Neural crest cell (in vitro differentiated cells): ENCODE measurements around the gene PRKG2. TPM values are rescaled to one million over a fixed set of nuclear protein-coding genes. Genes with fewer than 3 reads are reported as not detected.

ENCODE experiments used
- DNase-seq: peaks from one replicate; pipeline ENCODE4 v3.0.0; 2021; ENCODE audit warnings: low read depth, mixed read lengths, low spot score
- H3K27ac Mint-ChIP-seq: one replicate; pipeline ENCODE4 v1.8.0; 2021; ENCODE audit warnings: mild to moderate bottlenecking, mixed read lengths; ENCODE audit not compliant: unreplicated experiment
- H3K27me3 Mint-ChIP-seq: 2 replicates; pipeline ENCODE4 v1.8.0; 2021; ENCODE audit warnings: low read depth, mild to moderate bottlenecking, mixed read lengths
- H3K36me3 Mint-ChIP-seq: 2 replicates; pipeline ENCODE4 v1.8.0; 2021; ENCODE audit warnings: low read depth, mild to moderate bottlenecking, mixed read lengths
- H3K4me1 Mint-ChIP-seq: 2 replicates; pipeline ENCODE4 v1.8.0; 2021; ENCODE audit warnings: mixed read lengths
- H3K4me3 Mint-ChIP-seq: one replicate; pipeline ENCODE4 v1.8.0; 2021; ENCODE audit warnings: mild to moderate bottlenecking, mixed read lengths
- H3K9me3 Mint-ChIP-seq: 2 replicates; pipeline ENCODE4 v1.8.0; 2021; ENCODE audit warnings: mixed read lengths
- CTCF ChIP-seq: fragments of 200-600 bp; sonication (generic); conservative IDR thresholded peaks from 2 replicates; pipeline ENCODE4 v1.5.0; 2021; ENCODE audit warnings: antibody characterized with exemption, mild to moderate bottlenecking
- total RNA-seq: library from RNA; stranded (reverse); gene quantifications from 2 replicates; pipeline ENCODE4 v1.2.1, GENCODE V29; 2021

PRKG2 gene
- total RNA-seq, 1 donor from 2014 or later = 0.77 TPM

GRCh38 chr4:81049330-81049729 is 165.7 kb downstream of the PRKG2 start:
- Mint-ChIP-seq H3K4me3 (no peak overlapping the region), H3K36me3 (no peaks in the 10 kb centered on the region), H3K27me3 (peaks cover 85% of the 10 kb centered on the region), H3K27ac (no peak overlapping the region), H3K9me3 (no peaks in the 10 kb centered on the region), H3K4me1 (no peaks in the 10 kb centered on the region)
- TF ChIP-seq CTCF = no peak
- DNase-seq = no peak

- Mint-ChIP-seq H3K36me3 (no peaks in the 10 kb centered on the region), H3K27me3 (peaks cover 93% of the 10 kb centered on the region), H3K4me3 (no peak overlapping the region), H3K9me3 (no peaks in the 10 kb centered on the region), H3K4me1 (no peaks in the 10 kb centered on the region), H3K27ac (no peak overlapping the region)
- DNase-seq = no peak
- no peak for TF ChIP-seq CTCF
These were observed 172.2 kb downstream of the PRKG2 start for GRCh38 chr4:81042578-81043365.

GRCh38 chr4:81040012-81040659 is 174.9 kb downstream of the PRKG2 start:
- no peak for DNase-seq
- TF ChIP-seq CTCF = peak; percentile 83
- Mint-ChIP-seq H3K36me3 (no peaks in the 10 kb centered on the region), H3K27me3 (peaks cover 88% of the 10 kb centered on the region), H3K4me1 (no peaks in the 10 kb centered on the region), H3K9me3 (no peaks in the 10 kb centered on the region), H3K27ac (no peak overlapping the region), H3K4me3 (no peak overlapping the region)

- no peak for TF ChIP-seq CTCF
- H3K9me3 Mint-ChIP-seq = no peaks in the 10 kb centered on the region
- H3K4me3 Mint-ChIP-seq = no peak overlapping the region
- H3K27me3 Mint-ChIP-seq = peaks cover 87% of the 10 kb centered on the region
- no peak for DNase-seq
- no peaks in the 10 kb centered on the region for H3K36me3 Mint-ChIP-seq
- H3K4me1 Mint-ChIP-seq = no peaks in the 10 kb centered on the region
- H3K27ac Mint-ChIP-seq = no peak overlapping the region
These were observed 175.6 kb downstream of the PRKG2 start for GRCh38 chr4:81039351-81039972.

- Mint-ChIP-seq H3K36me3 (no peaks in the 10 kb centered on the region), H3K4me3 (no peak overlapping the region), H3K9me3 (no peaks in the 10 kb centered on the region), H3K4me1 (no peaks in the 10 kb centered on the region), H3K27ac (no peak overlapping the region), H3K27me3 (peaks cover 87% of the 10 kb centered on the region)
- TF ChIP-seq CTCF = no peak
- DNase-seq = no peak
These were observed 176.2 kb downstream of the PRKG2 start for GRCh38 chr4:81038636-81039350.

Other genes with a start within 250 kb of the PRKG2 start
- gene BMP3, start 184.5 kb downstream of the PRKG2 start, total RNA-seq = 0.34 and 0.40 TPM in 2 replicates